Kidney (tissue), 14 donors: ENCODE data around the gene CLEC9A. TPM values are rescaled to one million over a fixed set of nuclear protein-coding genes. Genes with fewer than 3 reads are reported as not detected.

ENCODE experiments used
- DNase-seq, 5 donors: peaks; one replicate each; pipeline ENCODE4 v3.0.0-alpha.2; 2013 to 2020
- FAIRE-seq: peaks from 2 replicates; lab custom pipeline; 2012; peaks lifted over from hg19 to GRCh38; lab: Jason Lieb, UNC
- H3K27ac ChIP-seq, 2 donors: one replicate each; pipeline ENCODE4 v1.7.0; 2013; ENCODE audit warnings: low read depth in 2 of 2, low read length in 2 of 2, inconsistent platforms in 1 of 2
- H3K27me3 ChIP-seq: one replicate; pipeline ENCODE4 v1.7.1; 2013; ENCODE audit warnings: low read length, inconsistent platforms; ENCODE audit not compliant: control insufficient read depth, insufficient read depth
- H3K36me3 ChIP-seq, 3 donors: one replicate each; pipeline versions ENCODE4 v1.7.0 to v1.7.1; 2013; ENCODE audit warnings: low read length in 3 of 3, control low read depth in 1 of 3, inconsistent platforms in 1 of 3; ENCODE audit not compliant: insufficient read depth in 3 of 3, control insufficient read depth in 2 of 3
- H3K4me1 ChIP-seq, 3 donors: one replicate each; pipeline versions ENCODE4 v1.7.0 to v1.7.1; 2013; ENCODE audit warnings: low read length in 3 of 3, inconsistent platforms in 1 of 3, low read depth in 1 of 3; ENCODE audit not compliant: control insufficient read depth in 2 of 3, insufficient read depth in 2 of 3
- H3K4me3 ChIP-seq, 3 donors: one replicate each; pipeline versions ENCODE4 v1.7.0 to v1.8.1; 2013; ENCODE audit warnings: low read length in 3 of 3, control low read depth in 1 of 3, inconsistent platforms in 1 of 3
- H3K9ac ChIP-seq, 3 donors: one replicate each; pipeline versions ENCODE4 v1.7.0 to v1.7.1; 2013; ENCODE audit warnings: low read length in 3 of 3, control low read depth in 1 of 3, inconsistent platforms in 1 of 3
- H3K9me3 ChIP-seq, 3 donors: one replicate each; pipeline versions ENCODE4 v1.7.0 to v1.7.1; 2013; ENCODE audit warnings: low read length in 3 of 3, control low read depth in 1 of 3, inconsistent platforms in 1 of 3; ENCODE audit not compliant: control insufficient read depth in 2 of 3, insufficient read depth in 1 of 3
- CTCF ChIP-seq: IDR thresholded peaks from 3 replicates; pipeline ENCODE4 v1.5.1; 2012; ENCODE audit warnings: mild to moderate bottlenecking, moderate library complexity, borderline replicate concordance; ENCODE audit not compliant: insufficient read depth; ENCODE audit errors: extremely low read depth
- intact Hi-C: fragments of 100-400 bp; cut with DNase I; formaldehyde crosslinking; loops from one replicate; pipeline ENCODE4 v1.11.1; 2022
- polyA plus RNA-seq: library from polyadenylated mRNA; stranded (reverse); fragments of 350-450 nt; fragmentation: Illumina TruSeq; extraction: RNeasy Lipid Tissue Mini Kit (QIAGEN cat#74804); gene quantifications from one replicate; pipeline ENCODE4 v1.2.3, GENCODE V29; 2014; ENCODE audit warnings: low read depth, low replicate concordance; ENCODE audit not compliant: insufficient read depth
- total RNA-seq: library from RNA; stranded (reverse); fragmentation: NEBNext Ultra II Directional; extraction: Animal tissue kit (Norgen Biotek cat#: 25700); gene quantifications from one replicate; pipeline ENCODE4 v1.2.1, GENCODE V29; 2021
- donor health status: control.
- donor health status: control.
- donor health status: control.
- donor health status: control.
- donor health status: control.
- donor health status: DM: yes; HTN: yes; CAD: no.
- donor health status: Normal renal cell carcinoma (clear cell type).

CLEC9A gene
- total and polyA plus RNA-seq, 2 donors from 2014 or later: 0.57 TPM; not detected in 1

DNA sequence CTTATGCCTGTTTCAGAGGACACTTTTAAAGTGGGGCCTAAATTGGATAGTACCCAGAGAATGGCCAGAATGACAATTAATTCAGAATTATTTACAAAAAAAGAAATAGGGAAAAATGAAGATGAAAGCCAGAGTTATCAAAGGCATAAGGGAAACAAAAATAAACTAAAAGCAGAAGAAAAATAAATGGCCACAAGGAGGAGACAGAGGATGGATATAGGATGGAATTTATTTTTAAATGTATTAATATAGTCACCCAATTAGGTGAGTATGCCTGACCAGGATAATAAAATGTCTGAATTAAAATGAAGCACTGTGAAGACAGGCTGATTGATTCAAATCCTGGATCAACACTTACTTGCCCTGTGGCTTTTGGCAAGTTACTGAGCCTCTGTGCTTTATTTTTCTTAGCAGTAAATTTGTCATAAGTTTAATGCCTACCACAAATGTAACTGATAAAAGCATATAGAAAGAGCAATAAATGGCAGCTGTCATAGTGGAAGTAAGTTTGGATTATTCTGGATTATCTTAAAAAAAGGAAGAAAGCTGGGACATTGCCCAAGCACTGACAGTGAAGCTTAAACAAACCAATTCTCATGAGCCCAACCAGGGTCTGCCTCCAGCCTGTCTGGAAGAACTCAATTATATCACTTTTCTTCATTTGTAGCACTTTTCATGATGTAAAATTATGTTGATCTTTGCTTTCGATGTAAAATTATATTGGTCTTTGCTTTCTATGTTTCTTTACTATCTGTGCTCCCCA, 3.5 kb downstream of the CLEC9A start:
- no peak overlapping the region for H3K27ac ChIP-seq
- TF ChIP-seq CTCF: no peak
- H3K36me3 ChIP-seq: no peaks in the 10 kb centered on the region
- no peak overlapping the region for H3K9ac ChIP-seq
- no peaks in the 10 kb centered on the region for H3K9me3 ChIP-seq
- intact Hi-C loops: no loop called here
- no peak overlapping the region for H3K4me3 ChIP-seq
- peak; percentile 23 for FAIRE-seq
- H3K27me3 ChIP-seq: no peaks in the 10 kb centered on the region
- H3K4me1 ChIP-seq: no peaks in the 10 kb centered on the region
- peak in 1 of 5 donors; percentile 8 for DNase-seq

DNA sequence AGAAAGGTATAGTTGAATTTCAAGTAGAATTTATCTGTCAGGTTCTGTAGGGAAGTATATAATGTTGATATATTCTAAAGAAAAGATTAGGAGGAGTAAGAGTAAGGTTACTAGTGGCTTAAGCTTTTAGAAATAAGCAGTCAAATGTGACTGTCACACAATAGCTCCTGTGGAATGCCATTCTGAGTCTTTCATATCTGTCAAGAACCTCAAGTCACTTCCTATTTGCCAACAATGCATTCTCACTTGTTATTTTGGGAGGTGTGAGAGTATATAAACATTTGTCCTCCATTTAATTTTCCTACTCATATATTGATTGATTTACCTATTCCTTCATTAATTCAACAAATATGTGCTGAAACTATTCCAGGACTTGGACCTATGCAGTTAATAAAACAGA, 11.7 kb downstream of the CLEC9A start:
- FAIRE-seq: no peak
- intact Hi-C loops: no loop called here
- no peaks in the 10 kb centered on the region for H3K36me3 ChIP-seq

DNA sequence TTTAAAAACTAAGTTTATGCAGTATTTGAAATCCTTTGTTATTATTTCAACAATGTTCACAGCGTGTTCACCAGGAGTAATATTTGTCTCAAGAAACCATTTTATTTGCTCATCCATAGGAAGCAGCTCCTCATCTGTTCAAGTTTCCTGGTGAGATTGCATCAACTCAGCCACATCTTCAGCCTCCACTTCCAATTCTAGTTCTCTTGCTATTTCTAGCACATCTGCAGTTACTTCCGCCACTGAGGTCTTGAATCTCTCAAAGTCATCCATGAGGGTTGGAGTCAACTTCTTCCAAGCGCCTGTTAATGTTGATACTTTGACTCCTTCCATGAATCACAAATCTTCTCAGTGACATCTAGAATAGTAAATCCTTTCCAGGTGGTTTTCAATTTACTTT, 18.0 kb downstream of the CLEC9A start:
- Histone ChIP-seq H3K36me3 (no peaks in the 10 kb centered on the region), H3K9ac (no peak overlapping the region), H3K4me1 (no peaks in the 10 kb centered on the region), H3K27me3 (no peaks in the 10 kb centered on the region), H3K4me3 (no peak overlapping the region), H3K9me3 (no peaks in the 10 kb centered on the region), H3K27ac (no peak overlapping the region)
- intact Hi-C loops: no loop called here
- no peak for TF ChIP-seq CTCF
- FAIRE-seq (no peak), DNase-seq (no peak)

More for the DNA sequence above, 11.7 kb downstream of the CLEC9A start:
- no peak overlapping the region for H3K27ac ChIP-seq
- no peak for TF ChIP-seq CTCF
- H3K27me3 ChIP-seq: no peaks in the 10 kb centered on the region
- no peak overlapping the region for H3K4me3 ChIP-seq
- no peak for DNase-seq
- H3K9ac ChIP-seq: no peak overlapping the region
- H3K9me3 ChIP-seq: no peaks in the 10 kb centered on the region
- H3K4me1 ChIP-seq: no peaks in the 10 kb centered on the region
